Esophagus muscularis mucosa (tissue), 3 donors: ENCODE data around the gene CENPX.

ENCODE experiments used
- CTCF ChIP-seq, 3 experiments: fragments of 200-600 bp in 2 of 3; fragments of 450-650 bp in 1 of 3; sonication (generic) in 2 of 3; IDR thresholded peaks; one replicate each; pipeline ENCODE4 v1.5.1; 2017 to 2019; ENCODE audit warnings: antibody characterized with exemption in 3 of 3, mild to moderate bottlenecking in 2 of 3, moderate library complexity in 1 of 3
- POLR2A ChIP-seq: fragments of 450-650 bp; IDR thresholded peaks from one replicate; pipeline ENCODE4 v1.6.1; 2017; ENCODE audit warnings: antibody characterized with exemption, moderate library complexity, mild to moderate bottlenecking, low read depth

GRCh38 chr17:82001571-82002056 lies 21.1 kb downstream of the CENPX start:
- no peak for TF ChIP-seq CTCF (IDR thresholded peaks at IDR 0.05)
- no peak for TF ChIP-seq POLR2A
